ENCODE data around the gene LINGO3. TPM values are rescaled to one million over a fixed set of nuclear protein-coding genes. Genes with fewer than 3 reads are reported as not detected.

The LINGO3 gene
- total and polyA plus RNA-seq, 2 donors (not counting 1 experiment from before 2014, with no cell fraction given): 1.1 to 3.9 TPM

- H3K9me3 ChIP-seq (ENCODE audit: control extremely low read depth in 1 of 3, control insufficient read depth in 2 of 3, insufficient read depth in 1 of 3, low read length in 2 of 3): peaks cover 0 to 11% (median 0%) of the 10 kb centered on the region in 3 donors
- WGBS (ENCODE audit: insufficient coverage): 60% methylated on average over 19 of the region's 20 CpGs
- H3K9ac ChIP-seq (ENCODE audit: low read length): no peak overlapping the region
- Mint-ChIP-seq H3K4me3 (peak overlapping the region; percentile 87), H3K27ac (peak overlapping the region; percentile 99), H3K4me1 (peaks cover 75% of the 10 kb centered on the region), H3K9me3 (ENCODE audit: insufficient read depth) (peaks cover 2% of the 10 kb centered on the region), H3K27me3 (no peaks in the 10 kb centered on the region)
- peaks cover 0 to 21% of the 10 kb centered on the region in 2 experiments for H3K36me3 ChIP-seq (replicated peaks in 1 of 2; ENCODE audit: control extremely low read depth in 1 of 2, control insufficient read depth in 1 of 2, extremely low read depth in 1 of 2, insufficient read depth in 2 of 2, low read length in 1 of 2)
- peak overlapping the region in 1 of 5 experiments; percentile 27 for H3K4me3 ChIP-seq (ENCODE audit: control extremely low read depth in 1 of 5, extremely low read depth in 1 of 5, insufficient read depth in 1 of 5, low read depth in 2 of 5, low read length in 4 of 5)
- H3K79me2 ChIP-seq (ENCODE audit: control insufficient read depth, insufficient read depth, low read length): peaks cover 97% of the 10 kb centered on the region
- no peaks in the 10 kb centered on the region for H3K27me3 ChIP-seq (replicated peaks in 1 of 4; ENCODE audit: control extremely low read depth in 1 of 4, control insufficient read depth in 3 of 4, insufficient read depth in 4 of 4, low read length in 3 of 4)
- no peak overlapping the region for H2AFZ ChIP-seq (ENCODE audit: insufficient read depth, low read depth, low read length, poor library complexity, severe bottlenecking)
- H3K4me2 ChIP-seq (replicated peaks; ENCODE audit: low read depth, low read length, poor library complexity, severe bottlenecking): peak overlapping the region; percentile 94
- DNase-seq: no peak
- ChIA-PET POLR2A (interaction anchor here (0.6 to 2.2 kb wide), 5 partner anchors 15 to 34 kb away, joined by 3 to 8 read pairs (median 4); no protein-coding TSS in a partner anchor), CTCF (interaction anchor here (0.6 to 1.6 kb wide), 3 partner anchors 20 to 61 kb away, joined by 3 to 4 read pairs (median 4); no protein-coding TSS in a partner anchor)
- H3K27ac ChIP-seq (ENCODE audit: low read length in 2 of 2): peak overlapping the region; percentile 91 to 97
- H4K20me1 ChIP-seq (ENCODE audit: control insufficient read depth, insufficient read depth, low read length, poor library complexity, severe bottlenecking): peaks cover 16% of the 10 kb centered on the region
- ATAC-seq (ENCODE audit: low read depth): no peak
- peaks cover 68 to 78% of the 10 kb centered on the region in 2 donors for H3K4me1 ChIP-seq (ENCODE audit: control insufficient read depth in 2 of 2, insufficient read depth in 2 of 2, low read length in 2 of 2)
- intact Hi-C loops (cut with micrococcal nuclease): no loop called here
- TF ChIP-seq EZH2 (IDR thresholded peaks at IDR 0.05; ENCODE audit: borderline replicate concordance, insufficient read depth, low read depth, low read length, poor library complexity, severe bottlenecking) (no peak), CTCF (IDR thresholded peaks at IDR 0.05) (no peak)
Measured at GRCh38 chr19:2330632-2331284, 22.8 kb upstream of the LINGO3 start.

- TF ChIP-seq CTCF (IDR thresholded peaks at IDR 0.05): no peak
- TF ChIP-seq EZH2 (IDR thresholded peaks at IDR 0.05; ENCODE audit: borderline replicate concordance, insufficient read depth, low read depth, low read length, poor library complexity, severe bottlenecking): no peak
- Histone ChIP-seq H3K27me3 (replicated peaks in 1 of 4; ENCODE audit: control extremely low read depth in 1 of 4, control insufficient read depth in 3 of 4, insufficient read depth in 4 of 4, low read length in 3 of 4) (no peaks in the 10 kb centered on the region), H3K9me3 (ENCODE audit: control extremely low read depth in 1 of 3, control insufficient read depth in 2 of 3, insufficient read depth in 1 of 3, low read length in 2 of 3) (peaks cover 0 to 6% (median 0%) of the 10 kb centered on the region in 3 donors), H3K4me3 (ENCODE audit: control extremely low read depth in 1 of 5, extremely low read depth in 1 of 5, insufficient read depth in 1 of 5, low read depth in 2 of 5, low read length in 4 of 5) (no peak overlapping the region), H3K27ac (ENCODE audit: low read length in 2 of 2) (peak overlapping the region; percentile 91 to 97), H3K4me2 (replicated peaks; ENCODE audit: low read depth, low read length, poor library complexity, severe bottlenecking) (peak overlapping the region; percentile 94), H3K9ac (ENCODE audit: low read length) (no peak overlapping the region), H3K79me2 (ENCODE audit: control insufficient read depth, insufficient read depth, low read length) (peaks cover 97% of the 10 kb centered on the region), H3K4me1 (ENCODE audit: control insufficient read depth in 2 of 2, insufficient read depth in 2 of 2, low read length in 2 of 2) (peaks cover 73 to 83% of the 10 kb centered on the region in 2 donors), H3K36me3 (replicated peaks in 1 of 2; ENCODE audit: control extremely low read depth in 1 of 2, control insufficient read depth in 1 of 2, extremely low read depth in 1 of 2, insufficient read depth in 2 of 2, low read length in 1 of 2) (peaks cover 0 to 17% of the 10 kb centered on the region in 2 experiments), H4K20me1 (ENCODE audit: control insufficient read depth, insufficient read depth, low read length, poor library complexity, severe bottlenecking) (peaks cover 11% of the 10 kb centered on the region), H2AFZ (ENCODE audit: insufficient read depth, low read depth, low read length, poor library complexity, severe bottlenecking) (no peak overlapping the region)
- ChIA-PET POLR2A (interaction anchor here (0.6 kb wide), 2 partner anchors 16 to 21 kb away, joined by 3 read pairs; no protein-coding TSS in a partner anchor), CTCF (interaction anchor here (1.4 to 1.6 kb wide), 2 partner anchors 25 to 61 kb away, joined by 3 to 4 read pairs; no protein-coding TSS in a partner anchor)
- no peaks in the 10 kb centered on the region for H3K27me3 Mint-ChIP-seq
- WGBS (ENCODE audit: insufficient coverage): 90% methylated on average over 10 of the region's 10 CpGs
- H3K27ac Mint-ChIP-seq: peak overlapping the region; percentile 99
- intact Hi-C loops (cut with micrococcal nuclease): no loop called here
- H3K4me3 Mint-ChIP-seq: peak overlapping the region; percentile 87
- no peaks in the 10 kb centered on the region for H3K9me3 Mint-ChIP-seq (ENCODE audit: insufficient read depth)
- H3K4me1 Mint-ChIP-seq: peaks cover 75% of the 10 kb centered on the region
- no peak for DNase-seq
- ATAC-seq (ENCODE audit: low read depth): no peak
Measured at GRCh38 chr19:2330255-2330631, 22.3 kb upstream of the LINGO3 start.
